HG03460 (cell line): ENCODE measurements around the gene MRPL2.

Experiments used
- ATAC-seq: cut with Tn5 transposase; IDR thresholded peaks from one replicate; pipeline ENCODE4 v1.9.1; 2021; ENCODE audit not compliant: unreplicated experiment

Gene MRPL2

DNA sequence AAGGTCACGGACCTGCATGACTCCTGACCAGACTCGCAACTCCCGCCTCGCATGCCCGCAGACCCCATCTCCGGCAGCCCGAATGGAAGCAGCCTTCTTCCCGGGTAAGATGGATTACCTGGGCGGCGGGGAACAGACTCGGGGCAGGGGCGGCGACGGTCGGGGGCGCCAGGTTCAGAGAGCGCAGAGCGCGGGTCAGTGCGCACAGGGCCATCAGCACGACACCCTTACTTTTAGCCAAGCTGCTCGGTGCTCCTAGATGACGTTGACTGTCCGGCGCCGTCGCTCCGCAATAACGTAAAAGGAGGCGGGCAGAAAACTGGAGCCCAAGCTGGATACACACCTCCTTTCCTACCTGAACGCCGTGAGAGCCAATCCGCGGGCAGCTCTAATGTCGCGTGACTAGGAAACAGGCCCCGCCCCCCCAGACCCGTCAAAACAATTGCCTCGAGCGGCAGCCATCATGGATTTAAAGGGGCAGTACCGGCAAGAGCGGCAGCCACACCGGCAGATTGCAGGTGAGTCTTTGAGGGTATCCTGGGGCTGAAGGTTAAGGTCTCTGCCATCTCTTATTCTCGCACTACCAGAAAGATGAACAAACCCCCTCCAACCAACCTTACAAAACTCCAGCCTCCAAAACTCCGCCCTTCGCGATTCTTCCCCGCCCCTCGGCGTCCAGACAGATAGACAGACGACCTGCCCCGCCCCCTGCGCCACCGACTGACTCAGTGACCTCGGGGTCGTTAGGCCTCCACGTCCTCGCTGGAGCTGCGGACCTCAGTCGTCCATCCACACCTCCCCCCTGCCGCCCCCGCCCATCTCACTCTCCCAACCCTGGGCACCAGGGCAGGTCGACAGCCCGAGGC is at the start of gene MRPL2, which contains the start of gene KLC4:
Gene MRPL2 (minus strand): TSS at position 267 of the 866 bp plus-strand sequence. CDS start 53 bp downstream, at position 214.
Gene KLC4 (plus strand): TSS at position 464 of the 866 bp plus-strand sequence. CDS start 1,705 bp downstream, outside the sequence.
- ATAC-seq: peak; percentile 85

DNA sequence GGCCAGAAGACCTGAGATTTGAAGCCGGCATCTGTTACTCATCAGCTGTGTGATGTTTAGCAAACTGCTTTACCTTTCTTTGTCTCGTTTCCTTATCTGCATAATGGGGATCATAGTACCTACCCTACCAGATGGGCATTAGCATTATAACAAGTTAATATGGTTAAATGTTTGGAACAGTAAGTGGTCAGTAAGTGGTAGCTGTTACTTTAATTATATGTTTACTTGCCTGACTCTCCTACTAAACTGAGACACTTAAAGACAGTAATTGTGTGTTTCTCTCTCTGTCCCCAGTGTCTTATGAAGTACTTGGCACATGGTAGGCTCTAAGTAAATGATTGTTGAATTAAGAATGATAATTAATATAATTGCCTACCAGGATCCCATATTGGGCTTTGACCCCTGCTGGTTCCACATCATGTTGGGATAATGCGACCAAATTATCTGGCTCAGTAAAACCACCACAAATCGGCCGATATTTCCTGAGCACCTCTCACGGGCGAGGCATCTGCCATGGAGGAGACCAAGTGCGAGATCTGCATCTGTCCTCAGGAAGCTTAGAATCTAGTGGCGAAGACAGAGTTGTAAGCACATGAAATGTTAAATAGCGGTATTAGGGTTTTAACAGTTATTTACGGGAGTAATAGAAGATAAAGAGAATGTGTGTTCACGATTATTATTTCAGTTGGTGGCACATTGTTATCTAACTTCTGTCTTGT is 48.3 kb upstream of the MRPL2 start:
- no peak for ATAC-seq

DNA sequence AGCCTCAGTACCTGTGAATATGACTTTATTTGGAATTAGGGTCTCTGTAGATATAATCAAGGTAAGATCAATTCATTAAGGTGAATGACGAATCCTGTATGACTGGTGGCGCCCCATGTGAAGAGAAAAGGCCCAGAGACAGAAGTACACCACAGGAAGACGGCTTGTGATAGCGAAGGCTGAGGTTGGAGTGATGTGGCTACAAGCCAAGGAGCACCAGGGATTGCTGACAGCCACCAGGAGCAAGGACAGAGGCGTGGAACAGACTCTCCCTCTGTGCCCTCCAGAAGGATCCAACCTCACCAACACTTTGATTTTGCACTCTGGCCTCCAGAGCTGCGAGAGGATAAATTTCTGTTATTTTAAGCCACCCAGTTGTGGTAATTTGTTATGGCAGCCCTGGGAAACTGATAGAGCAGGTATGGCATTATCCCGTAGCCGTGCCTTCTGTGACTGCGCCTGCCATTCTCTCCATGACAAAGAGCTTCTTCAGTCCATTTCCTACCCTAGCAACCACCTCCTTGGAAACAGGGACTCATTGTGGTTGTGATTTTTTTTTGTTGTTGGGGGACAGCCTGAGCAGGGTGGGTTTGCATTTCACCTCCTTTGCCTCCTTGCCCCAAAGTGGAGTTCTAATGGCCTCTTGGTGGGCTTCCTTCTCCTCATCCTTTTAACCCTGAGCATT is 46.4 kb upstream of the MRPL2 start:
- ATAC-seq: no peak

DNA sequence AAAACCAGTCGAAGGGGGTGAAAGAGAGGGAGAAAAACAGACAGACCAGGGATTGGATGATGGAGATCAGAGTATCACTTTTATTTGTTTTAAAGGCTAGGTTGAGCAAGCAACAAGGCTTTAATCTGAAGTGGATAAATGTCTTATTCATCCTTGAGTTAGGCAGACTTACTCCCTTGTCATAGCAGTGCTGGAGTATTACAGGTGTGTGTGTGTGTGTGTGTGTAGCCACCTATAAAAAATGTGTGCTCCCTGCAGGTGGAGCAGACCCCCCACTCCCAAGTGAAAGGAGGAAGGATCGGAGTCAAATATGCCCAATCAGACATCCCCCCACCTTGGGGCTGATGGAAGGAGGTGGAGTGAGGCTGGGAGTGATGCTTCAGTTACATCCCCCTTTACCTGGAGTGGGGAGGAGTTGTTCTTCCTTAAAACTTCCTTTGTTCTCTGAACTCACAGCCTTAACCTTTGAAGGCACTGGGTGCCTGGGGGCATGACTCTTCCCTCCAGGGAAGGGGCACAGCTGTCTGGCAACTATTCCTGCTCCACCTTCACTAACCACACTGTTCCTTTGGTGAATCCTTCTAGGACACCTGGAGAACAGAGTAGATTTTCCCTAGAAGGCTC is 44.1 kb upstream of the MRPL2 start:
- ATAC-seq: no peak

DNA sequence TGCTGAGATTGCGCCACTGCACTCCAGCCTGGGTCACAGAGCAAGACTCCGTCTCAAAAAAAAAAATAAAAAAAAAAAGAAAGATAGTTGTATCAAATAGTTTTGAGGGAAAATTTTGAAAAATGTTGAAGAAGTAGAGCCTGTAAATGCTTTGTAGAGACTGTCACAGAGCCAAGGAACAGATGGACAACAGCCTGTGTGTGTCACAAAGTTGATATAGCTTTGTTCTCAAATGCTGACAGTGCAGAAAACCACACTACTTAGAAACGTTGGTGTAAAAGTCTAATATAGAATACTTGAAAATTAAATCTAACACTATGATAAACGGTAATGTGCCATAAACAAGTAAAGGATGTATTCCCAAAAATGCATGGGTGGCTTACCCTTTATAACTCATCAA is 42.3 kb upstream of the MRPL2 start:
- ATAC-seq: no peak

DNA sequence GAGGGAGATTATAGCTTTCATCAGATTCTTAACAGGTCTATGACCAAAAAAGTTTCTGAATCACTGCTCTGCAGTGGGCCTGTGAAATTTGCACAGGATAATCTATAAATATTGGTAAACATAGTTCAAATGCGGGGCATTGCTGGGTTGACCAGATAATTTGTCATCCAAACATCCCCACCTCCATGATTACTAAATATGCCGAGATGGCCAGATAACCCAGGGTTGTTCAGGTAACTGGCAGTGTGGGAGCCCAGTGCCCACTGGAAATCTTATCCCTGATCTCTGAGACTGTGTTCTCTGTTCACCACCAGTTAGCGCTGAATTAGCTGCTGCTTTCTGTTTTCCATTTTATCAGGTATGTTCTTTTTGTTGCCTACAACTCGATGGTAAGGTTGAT is 38.3 kb upstream of the MRPL2 start:
- no peak for ATAC-seq

DNA sequence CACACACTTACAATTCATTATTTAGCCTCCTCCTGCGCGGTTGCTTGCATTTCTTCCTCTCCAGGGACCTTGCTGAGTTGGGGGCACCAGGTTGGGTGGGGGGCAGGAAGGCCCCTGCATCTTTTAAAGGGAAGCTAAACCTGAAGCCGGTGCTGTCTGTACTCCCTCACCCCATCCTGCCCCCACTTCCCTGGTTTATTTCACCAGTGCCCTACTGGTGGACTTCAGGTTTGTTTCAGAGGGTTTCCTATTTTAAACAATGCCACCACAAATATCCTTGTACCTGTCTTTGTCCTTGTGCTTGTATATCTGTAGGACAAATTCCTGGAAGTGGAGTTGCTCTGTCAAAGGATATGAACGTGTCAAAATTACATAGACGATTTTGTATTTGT is 37.9 kb upstream of the MRPL2 start:
- ATAC-seq: no peak

DNA sequence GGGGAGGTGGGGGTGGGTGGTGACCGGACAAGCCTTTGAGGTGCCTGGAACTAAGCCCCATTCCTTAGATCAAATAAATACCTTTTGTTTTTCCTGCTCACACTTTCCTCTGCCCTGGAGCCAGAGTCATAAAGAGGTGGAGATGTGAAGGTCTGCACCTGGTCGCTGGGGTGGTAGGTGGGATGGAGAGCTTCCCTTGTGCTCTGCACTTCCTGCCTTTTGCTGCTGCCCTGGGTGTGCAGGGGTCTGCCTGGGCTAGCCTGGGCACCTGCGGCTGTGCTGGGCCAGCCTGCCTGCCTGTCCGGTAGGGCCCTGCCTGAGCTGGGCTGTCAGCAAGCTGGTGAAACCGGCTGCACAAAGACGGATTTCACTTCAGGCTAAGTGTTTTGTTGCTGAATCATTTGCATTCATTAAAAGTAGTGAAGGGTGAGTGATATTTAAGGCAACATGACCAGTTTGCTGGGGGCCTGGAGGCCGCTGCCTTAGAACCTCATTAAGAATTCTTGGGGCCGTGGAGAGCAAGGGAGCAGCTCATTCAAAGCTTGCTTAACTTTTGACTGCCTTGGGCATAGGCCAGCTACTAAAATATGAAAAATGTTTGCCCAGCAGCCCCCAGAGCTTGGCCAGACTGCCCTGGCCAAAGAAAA is 37.3 kb upstream of the MRPL2 start:
- ATAC-seq: no peak

DNA sequence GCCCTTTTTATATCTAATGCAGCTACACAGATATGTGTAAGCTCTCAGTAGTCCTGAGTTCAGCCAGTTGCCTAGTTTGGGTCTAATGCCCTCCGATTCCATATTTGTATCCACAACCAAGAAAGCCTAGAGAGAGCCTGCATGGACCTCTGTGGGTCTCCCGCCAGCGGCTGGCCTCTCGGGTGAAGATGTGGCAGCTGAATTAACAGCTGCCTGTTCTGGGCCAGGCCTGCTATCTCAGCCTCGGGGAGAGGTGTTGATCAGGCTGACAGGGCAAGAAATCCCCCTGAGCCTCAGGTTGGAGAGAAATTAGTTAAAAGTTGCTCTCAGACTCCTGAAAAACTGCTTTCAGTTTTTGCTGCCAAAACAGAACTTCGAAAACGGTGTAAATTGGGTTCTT is 36.7 kb upstream of the MRPL2 start:
- ATAC-seq: no peak

DNA sequence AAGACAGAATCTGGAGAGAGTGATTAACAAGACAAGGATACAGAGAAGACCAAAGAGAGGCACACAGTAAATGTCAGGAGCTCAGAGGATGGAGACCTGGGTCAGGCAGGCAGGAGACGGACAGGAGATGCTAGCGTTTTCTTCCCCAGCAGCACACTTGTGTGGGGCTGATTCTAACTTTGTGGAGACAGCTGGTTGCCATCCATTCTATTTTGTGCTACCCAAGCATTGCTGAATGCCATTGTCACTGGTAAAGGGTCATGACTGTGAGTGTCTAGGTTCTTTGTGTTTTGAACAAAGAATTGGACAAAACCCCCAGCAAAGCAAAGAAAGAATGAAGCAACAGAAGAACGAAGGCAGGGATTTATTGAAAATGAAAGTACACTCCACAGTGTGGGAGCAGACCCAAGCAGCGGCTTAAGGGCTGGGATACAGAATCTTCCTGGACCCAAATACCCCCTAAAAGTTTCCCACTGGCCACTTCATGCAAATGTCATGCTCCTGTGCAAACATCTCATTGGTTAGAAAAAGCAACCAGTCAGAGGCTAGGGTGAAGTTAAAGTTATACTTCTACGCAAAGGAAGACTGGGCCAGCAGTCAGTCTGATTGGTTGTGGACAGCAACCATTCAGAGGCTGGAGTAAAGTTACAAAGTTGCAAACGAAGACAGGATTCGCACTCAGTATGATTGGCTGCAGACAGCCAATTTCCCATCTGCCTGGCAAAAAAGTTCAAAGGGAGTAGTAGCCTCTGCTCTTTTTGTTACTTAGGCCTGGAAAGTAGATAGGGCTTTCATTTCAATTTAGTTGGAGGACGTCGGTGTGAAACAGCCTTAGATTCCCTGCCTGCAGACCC is 34.4 kb upstream of the MRPL2 start:
- ATAC-seq: no peak

DNA sequence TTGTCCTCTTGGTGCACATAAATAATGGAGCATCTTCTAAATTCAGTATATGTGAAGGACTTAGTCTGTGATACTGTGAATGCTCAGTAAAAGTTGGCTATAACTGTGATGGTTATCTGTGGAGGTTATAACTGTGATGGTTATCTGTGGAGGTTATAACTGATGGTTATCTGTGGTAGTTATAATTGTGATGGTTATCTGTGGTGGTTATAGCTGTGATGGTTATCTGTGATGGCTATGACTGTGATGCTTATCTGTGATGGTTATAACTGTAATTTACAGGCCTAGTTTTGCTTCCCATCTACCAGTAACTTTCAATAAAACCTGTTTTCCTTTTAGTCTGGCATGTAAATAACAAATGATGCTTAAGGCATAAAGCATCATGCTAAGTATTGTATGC is 33.4 kb upstream of the MRPL2 start:
- no peak for ATAC-seq

DNA sequence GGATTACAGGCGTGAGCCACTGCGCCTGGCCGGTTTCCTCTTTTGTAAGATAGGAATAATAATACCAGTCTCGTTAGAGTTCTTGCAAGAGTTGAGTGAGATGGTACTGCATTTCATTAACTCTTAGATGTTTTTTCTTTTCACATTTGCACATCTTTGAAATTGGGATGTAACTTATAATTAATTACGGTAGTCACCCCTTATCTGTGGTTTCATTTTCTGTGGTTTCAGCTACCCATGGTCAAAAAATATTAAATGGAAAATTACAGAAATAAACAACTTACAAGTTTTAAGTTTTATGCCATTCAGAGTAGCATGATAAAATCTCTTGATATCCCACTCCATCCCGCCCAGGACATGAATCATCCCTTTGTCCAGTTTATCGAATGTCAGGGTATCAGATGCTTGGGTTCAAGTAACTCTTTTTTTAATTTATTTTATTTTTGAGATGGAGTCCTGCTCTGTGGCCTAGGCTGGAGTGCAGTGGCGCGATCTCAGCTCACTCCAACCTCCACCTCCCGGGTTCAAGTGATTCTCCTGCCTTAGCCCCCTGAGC is 32.3 kb upstream of the MRPL2 start:
- no peak for ATAC-seq

DNA sequence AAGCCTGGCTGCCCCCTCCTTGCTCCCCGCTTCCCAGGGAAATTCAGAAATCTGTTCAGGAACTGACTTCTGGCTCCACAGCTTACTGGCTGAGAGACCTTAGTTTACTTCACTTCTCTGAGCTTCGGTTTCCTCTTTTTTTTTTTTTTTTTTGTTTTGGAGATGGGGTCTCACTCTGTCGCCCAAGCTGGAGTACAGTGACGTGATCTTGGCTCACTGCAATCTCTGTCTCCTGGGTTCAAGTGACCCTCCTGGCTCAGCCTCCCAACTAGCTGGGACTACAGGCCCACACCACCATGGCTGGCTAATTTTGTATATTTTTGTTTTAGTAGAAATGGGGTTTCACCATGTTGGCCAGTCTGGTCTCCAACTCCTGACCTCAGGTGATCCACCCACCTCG is 31.8 kb upstream of the MRPL2 start:
- ATAC-seq: no peak

DNA sequence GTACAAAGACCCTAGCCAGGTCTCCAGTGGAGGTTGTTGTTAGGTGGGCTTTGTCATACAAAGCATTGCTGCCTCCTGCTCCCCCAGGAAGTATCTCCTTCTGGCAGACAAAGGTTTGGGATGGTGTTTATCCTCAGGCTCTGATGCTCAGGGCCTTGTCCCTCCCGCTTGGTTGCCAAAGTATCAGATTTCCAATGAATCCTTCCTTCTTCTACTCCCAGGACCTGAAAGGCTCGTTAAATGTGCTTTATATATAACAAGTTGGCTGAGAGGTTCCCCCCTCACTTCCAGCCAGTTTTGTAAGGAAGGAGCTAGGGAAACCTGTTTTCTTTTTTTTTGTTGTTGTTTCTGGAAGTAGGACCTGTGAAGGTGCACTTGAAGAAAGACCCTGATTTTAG is 31.3 kb upstream of the MRPL2 start:
- ATAC-seq: no peak

DNA sequence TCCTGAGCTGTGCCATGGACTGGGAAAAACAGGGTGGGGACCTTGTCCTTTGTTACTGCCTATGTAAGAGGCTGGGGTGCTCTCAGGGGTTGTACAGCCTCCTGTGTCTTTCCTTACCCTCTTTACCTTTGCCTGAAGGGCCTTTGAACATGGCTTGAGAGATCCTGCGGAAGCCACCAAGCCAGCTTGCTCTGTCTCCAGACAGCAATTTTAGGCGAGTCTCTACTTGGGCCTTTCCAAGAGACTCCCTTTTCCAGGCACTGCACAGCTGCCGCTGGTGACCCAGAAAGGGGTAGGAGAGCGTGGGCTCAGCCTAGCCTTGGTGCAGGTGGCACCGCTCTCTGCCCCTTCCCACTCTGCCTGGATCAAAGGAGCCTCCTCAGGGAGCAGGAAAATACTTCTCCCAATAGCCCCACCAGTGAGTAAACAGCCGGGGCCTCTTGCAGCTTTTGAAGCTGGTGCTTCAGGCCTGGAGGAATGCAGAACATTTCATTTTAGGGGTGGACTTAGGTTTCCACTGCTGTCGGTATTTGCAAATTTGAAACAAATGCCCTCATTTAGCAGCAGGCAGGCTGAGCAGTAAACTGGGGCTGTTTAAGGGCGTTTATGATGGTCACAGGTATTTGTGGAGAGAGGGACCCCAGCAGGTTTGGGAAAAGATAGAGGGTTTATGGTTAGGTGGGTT is 30.8 kb upstream of the MRPL2 start:
- ATAC-seq: no peak

DNA sequence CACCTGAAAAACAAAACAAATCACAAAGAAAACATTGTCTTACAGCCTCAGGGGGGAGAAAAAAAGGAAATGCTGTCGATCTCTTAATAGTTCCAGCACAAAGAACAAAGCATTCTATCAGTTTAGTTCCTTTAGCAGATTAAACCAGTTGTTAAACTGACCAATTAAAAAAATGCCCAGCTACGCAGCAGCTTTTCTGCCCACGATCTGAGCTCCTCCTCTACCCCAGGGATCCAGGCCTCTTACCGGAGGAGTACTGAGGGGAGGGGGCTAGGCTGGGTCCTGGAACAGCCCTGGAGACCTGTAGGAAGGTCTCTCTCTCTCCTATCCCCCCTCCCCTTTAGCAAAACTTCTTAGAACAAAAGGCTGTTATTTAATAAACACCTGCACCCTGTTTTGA is 30.2 kb upstream of the MRPL2 start:
- ATAC-seq: no peak

DNA sequence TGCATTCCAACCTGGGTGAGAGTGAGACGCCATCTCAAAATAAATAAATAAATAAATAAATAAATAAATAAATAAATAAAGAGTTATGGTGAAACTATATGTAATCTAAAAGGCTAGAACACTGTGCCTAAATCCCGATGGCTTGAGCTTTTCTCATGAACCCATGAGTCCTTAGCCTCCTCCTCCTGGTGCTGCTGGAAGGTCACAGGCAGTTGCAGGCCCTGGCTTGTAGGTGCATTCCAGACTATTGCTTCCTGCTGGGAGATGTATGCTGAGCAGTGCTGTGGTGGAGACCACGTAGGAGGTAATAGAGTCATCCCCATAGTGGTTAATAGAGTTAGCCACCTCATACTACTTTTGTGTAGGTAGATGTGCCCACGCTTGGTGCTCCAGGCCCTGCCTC is 29.4 kb upstream of the MRPL2 start:
- ATAC-seq: no peak

DNA sequence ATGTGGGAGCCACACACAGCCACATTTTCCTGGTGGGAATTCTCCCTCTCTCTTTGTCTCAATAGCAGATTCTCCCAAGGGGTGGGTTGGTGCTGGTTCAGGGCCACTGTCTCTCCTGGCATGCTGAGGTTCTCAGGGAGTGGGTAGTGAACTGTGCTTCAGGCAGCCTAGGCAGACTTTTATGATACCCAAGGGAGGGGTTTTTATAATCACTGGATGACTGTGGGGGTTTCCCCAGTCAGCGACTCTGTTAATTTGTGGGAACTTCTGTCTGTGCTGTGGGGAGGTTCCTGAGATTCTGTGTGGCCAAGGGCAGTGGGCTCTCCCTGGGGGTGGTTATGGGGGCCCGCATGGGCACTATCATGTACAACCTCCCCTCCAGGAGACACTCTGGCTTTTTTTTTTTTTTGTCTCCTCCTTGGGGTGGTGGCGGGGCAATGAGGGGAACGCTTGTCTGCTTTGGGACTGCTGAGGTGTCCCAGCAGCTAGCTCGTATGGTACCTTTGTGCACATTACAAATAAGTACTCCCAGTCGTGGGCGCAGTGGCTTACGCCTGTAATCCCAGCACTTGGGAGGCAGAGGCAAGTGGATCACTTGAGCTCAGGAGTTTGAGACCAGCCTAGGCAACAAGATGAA is 26.9 kb upstream of the MRPL2 start:
- peak; percentile 64 for ATAC-seq
